CD4-positive, CD25-positive, alpha-beta regulatory T cell (primary cell): ENCODE results near the gene AK1. TPM values are rescaled to one million over a fixed set of nuclear protein-coding genes. Genes with fewer than 3 reads are reported as not detected.
A peak's percentile ranks its signal among the peaks of the same experiment; 100 is the strongest.
"Not testable (repeated sequence)": the region's sequence is repeated elsewhere in the genome, so short reads cannot be mapped to it uniquely, and the experiment has no call there.

Experiments used
- ATAC-seq, 2 donors: fragments of 150-1000 bp; cut with Tn5 transposase; one replicate each; pipeline ENCODE4 v1.10.0; 2021; ENCODE audit warnings: low read depth in 2 of 2, moderate number of reproducible peaks in 2 of 2, moderate library complexity in 1 of 2
- DNase-seq, 3 donors: peaks; one replicate each; pipeline versions ENCODE4 v3.0.0 to v3.0.0-alpha.2; 2012 to 2022; ENCODE audit warnings: mixed read lengths in 1 of 3
- H3K27ac ChIP-seq: one replicate; pipeline ENCODE4 v1.7.0; 2013; ENCODE audit warnings: mild to moderate bottlenecking, low read length; ENCODE audit not compliant: insufficient read depth, poor library complexity, severe bottlenecking
- H3K27me3 ChIP-seq: one replicate; pipeline ENCODE4 v1.7.0; 2013; ENCODE audit warnings: low read length; ENCODE audit not compliant: control insufficient read depth, insufficient read depth
- H3K36me3 ChIP-seq: one replicate; pipeline ENCODE4 v1.7.0; 2013; ENCODE audit warnings: mild to moderate bottlenecking, low read length, moderate library complexity; ENCODE audit not compliant: control insufficient read depth, insufficient read depth
- H3K4me1 ChIP-seq: 2 replicates; pipeline ENCODE4 v1.7.0; 2013; ENCODE audit warnings: mild to moderate bottlenecking, low read length; ENCODE audit not compliant: insufficient read depth, control insufficient read depth, poor library complexity, severe bottlenecking
- H3K4me3 ChIP-seq: one replicate; pipeline ENCODE4 v1.7.0; 2013; ENCODE audit warnings: low read depth, mild to moderate bottlenecking, low read length, moderate library complexity
- H3K9me3 ChIP-seq, 2 experiments: 1 replicate in 1 of 2; 2 replicates in 1 of 2; pipeline ENCODE4 v1.7.0; 2013; ENCODE audit warnings: low read length in 2 of 2, mild to moderate bottlenecking in 1 of 2, moderate library complexity in 1 of 2; ENCODE audit not compliant: control insufficient read depth in 2 of 2
- H3K27ac Mint-ChIP-seq, 3 donors: one replicate each; pipeline ENCODE4 v1.8.0; 2020 to 2022; ENCODE audit warnings: mild to moderate bottlenecking in 3 of 3, mixed read lengths in 3 of 3, moderate library complexity in 2 of 3
- H3K27me3 Mint-ChIP-seq: one replicate; pipeline ENCODE4 v1.8.0; 2022; ENCODE audit warnings: mild to moderate bottlenecking, mixed read lengths
- H3K36me3 Mint-ChIP-seq: one replicate; pipeline ENCODE4 v1.8.0; 2020; ENCODE audit warnings: mixed read lengths
- H3K4me1 Mint-ChIP-seq, 4 donors: one replicate each; pipeline ENCODE4 v1.8.0; 2020 to 2022; ENCODE audit warnings: mixed read lengths in 4 of 4, mild to moderate bottlenecking in 1 of 4
- H3K4me3 Mint-ChIP-seq, 4 donors: one replicate each; pipeline ENCODE4 v1.8.0; 2020 to 2022; ENCODE audit warnings: mild to moderate bottlenecking in 4 of 4, mixed read lengths in 4 of 4, moderate library complexity in 3 of 4
- H3K9me3 Mint-ChIP-seq, 7 donors: one replicate each; pipeline ENCODE4 v1.8.0; 2020 to 2022; ENCODE audit warnings: mixed read lengths in 7 of 7, mild to moderate bottlenecking in 3 of 7, moderate library complexity in 2 of 7
- polyA plus RNA-seq, 4 donors: library from polyadenylated mRNA; unstranded; fragments of 300-500 nt; fragmentation: Illumina TruSeq; gene quantifications; one replicate each; pipeline ENCODE4 v1.2.3, GENCODE V29; 2021
- total RNA-seq: library from RNA; stranded (reverse); gene quantifications from one replicate; pipeline ENCODE4 v1.2.3, GENCODE V29; 2022

Gene AK1
- total and polyA plus RNA-seq, 5 donors from 2014 or later = 0.08 to 84.7 (median 0.29) TPM

DNA sequence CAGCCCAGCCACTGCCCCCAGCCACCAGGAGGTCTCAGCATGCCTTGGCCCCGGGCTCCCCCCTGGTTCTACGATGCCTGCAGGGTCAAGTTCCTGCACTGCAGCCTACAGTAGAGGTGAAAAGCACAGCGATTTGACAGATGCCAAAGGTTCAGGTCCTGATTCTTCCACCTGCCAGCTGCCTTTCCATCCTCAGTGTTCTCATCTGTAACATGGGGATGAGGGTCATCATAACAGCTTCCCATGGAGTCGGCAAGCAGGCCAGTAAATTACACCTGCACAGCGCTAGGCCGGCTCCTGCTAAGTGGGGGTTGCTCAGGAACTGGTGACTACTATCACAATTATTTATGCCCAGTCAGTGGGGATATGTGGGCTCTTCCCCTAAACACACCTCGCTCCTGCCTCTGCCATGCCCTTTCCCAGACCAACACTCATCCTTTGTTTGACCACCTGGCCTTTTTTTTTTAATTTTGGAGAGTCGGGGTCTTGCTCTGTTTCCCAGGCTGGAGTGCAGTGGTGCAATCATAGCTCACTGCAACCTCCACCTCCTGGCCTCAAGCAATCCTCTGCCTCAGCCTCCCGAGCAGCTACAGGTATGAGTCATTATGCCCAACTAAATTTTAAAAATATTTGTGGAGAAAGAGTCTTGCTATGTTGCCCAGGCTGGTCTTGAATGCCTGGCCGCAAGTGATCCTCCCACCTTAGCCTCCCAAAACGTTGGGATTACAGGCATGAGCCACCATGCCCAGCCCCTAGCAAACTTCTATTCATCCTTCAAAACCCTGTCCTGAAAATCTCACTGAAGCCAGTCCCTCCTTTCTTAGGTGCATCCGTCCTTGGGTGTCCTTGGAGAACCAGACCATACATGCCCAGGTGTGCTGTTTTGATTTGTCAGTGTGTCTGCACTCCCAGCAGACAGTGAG, 29.4 kb downstream of the AK1 start:
- peaks cover 0 to 16% (median 5%) of the 10 kb centered on the region in 7 donors for H3K9me3 Mint-ChIP-seq
- H3K27ac Mint-ChIP-seq = no peak overlapping the region
- H3K4me1 Mint-ChIP-seq = peaks cover 0 to 6% (median 1%) of the 10 kb centered on the region in 4 donors
- H3K36me3 Mint-ChIP-seq = peaks cover 4% of the 10 kb centered on the region
- Histone ChIP-seq H3K4me1 (no peaks in the 10 kb centered on the region), H3K9me3 (peaks cover 4 to 19% of the 10 kb centered on the region in 2 experiments), H3K36me3 (no peaks in the 10 kb centered on the region), H3K27ac (no peak overlapping the region), H3K4me3 (no peak overlapping the region), H3K27me3 (no peaks in the 10 kb centered on the region)
- no peak overlapping the region for H3K4me3 Mint-ChIP-seq
- H3K27me3 Mint-ChIP-seq = peaks cover 11% of the 10 kb centered on the region
- ATAC-seq = no peak
- DNase-seq = no peak

DNA sequence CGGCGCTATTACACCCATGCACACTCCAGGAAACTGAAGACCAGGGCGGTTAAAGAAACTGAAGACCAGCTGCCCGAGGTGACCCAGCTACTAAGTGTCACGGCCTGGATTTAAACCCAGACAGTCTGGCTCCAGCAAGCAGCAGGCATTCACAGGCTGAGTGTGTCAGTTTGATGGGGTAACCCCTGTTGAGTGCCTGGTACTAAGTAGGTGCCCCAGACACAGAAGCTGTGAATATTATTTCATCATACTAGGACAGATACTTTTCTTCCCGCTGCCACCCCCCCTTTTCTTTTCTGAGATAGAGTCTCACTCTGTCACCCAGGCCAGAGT, 30.3 kb downstream of the AK1 start:
- Histone ChIP-seq H3K27ac (no peak overlapping the region), H3K27me3 (no peaks in the 10 kb centered on the region), H3K9me3 (peaks cover 4 to 19% of the 10 kb centered on the region in 2 experiments), H3K4me3 (no peak overlapping the region), H3K4me1 (no peaks in the 10 kb centered on the region), H3K36me3 (no peaks in the 10 kb centered on the region)
- ATAC-seq (no peak), DNase-seq (no peak)
- no peak overlapping the region for H3K4me3 Mint-ChIP-seq
- peaks cover 4% of the 10 kb centered on the region for H3K36me3 Mint-ChIP-seq
- H3K4me1 Mint-ChIP-seq = peaks cover 0 to 2% (median 0%) of the 10 kb centered on the region in 4 donors
- H3K27me3 Mint-ChIP-seq = peaks cover 11% of the 10 kb centered on the region
- peaks cover 0 to 16% (median 5%) of the 10 kb centered on the region in 7 donors for H3K9me3 Mint-ChIP-seq
- H3K27ac Mint-ChIP-seq = no peak overlapping the region

DNA sequence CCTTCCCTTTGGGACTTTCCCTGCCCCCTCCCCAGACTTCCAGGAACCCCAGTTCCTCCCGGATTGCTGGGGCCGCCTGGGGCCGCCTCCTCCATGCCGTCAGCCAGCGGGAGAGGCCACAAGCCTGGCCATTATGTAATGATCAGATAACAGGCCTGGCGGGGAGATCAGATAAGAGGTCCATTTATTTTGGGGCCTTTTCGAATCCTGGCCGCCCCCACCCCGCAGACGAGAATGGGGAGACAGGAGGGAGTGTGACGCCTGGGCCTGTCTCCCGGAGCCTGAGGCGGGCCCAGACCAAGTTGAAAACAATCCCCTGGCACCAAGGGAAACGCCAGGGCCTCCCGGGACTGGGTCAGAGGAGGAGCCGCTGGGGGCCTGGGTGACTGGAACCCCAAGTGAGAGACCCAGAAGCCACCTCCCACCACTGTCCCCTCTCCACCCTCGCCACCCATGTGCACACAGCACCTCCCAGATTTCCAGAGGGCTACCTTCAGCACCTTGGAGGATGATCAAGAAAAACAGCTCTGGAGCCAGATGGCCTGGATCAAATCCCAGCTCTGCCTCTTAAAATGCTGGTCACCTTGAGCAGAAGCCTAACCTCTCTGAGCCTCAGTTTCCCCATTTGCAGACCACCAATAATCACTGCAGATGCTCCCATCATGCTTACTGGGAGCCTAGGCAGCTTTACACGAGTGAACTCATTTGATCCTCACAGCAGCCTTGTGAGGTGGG, 30.9 kb downstream of the AK1 start:
- peaks cover 0 to 16% (median 5%) of the 10 kb centered on the region in 7 donors for H3K9me3 Mint-ChIP-seq
- ATAC-seq = no peak
- H3K4me1 Mint-ChIP-seq = no peaks in the 10 kb centered on the region
- Histone ChIP-seq H3K4me3 (no peak overlapping the region), H3K27ac (no peak overlapping the region), H3K9me3 (peaks cover 4 to 19% of the 10 kb centered on the region in 2 experiments), H3K36me3 (no peaks in the 10 kb centered on the region), H3K4me1 (no peaks in the 10 kb centered on the region), H3K27me3 (no peaks in the 10 kb centered on the region)
- no peak for DNase-seq
- no peak overlapping the region for H3K27ac Mint-ChIP-seq
- H3K27me3 Mint-ChIP-seq = peaks cover 11% of the 10 kb centered on the region
- H3K4me3 Mint-ChIP-seq = no peak overlapping the region
- H3K36me3 Mint-ChIP-seq = peaks cover 4% of the 10 kb centered on the region

DNA sequence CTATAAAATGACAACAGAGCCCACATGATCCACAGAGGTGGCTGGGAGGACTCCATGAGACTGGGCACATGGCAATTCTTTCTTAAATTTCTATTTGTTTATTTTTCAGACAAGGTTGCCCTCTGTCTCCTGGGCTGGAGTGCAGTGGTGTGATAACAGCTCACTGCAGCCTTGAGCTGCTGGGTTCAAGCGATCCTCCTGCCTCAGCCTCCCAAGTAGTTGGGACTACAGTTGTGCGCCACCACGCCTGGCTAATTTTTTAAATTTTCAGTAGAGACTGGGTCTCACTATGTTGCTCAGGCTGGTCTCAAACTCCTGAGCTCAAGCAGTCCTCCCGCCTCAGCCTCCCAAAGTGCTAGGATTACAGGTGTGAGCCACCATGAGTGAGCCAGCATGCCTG, 31.9 kb downstream of the AK1 start:
- DNase-seq, H3K27ac Mint-ChIP-seq, H3K4me1 ChIP-seq, H3K4me3 ChIP-seq, H3K27ac ChIP-seq, H3K36me3 Mint-ChIP-seq, H3K27me3 ChIP-seq, H3K36me3 ChIP-seq, H3K4me1 Mint-ChIP-seq, H3K27me3 Mint-ChIP-seq, ATAC-seq, H3K4me3 Mint-ChIP-seq: not testable (repeated sequence)
- H3K9me3 ChIP-seq = peaks cover 4 to 19% of the 10 kb centered on the region in 2 experiments
- peaks cover 0 to 15% (median 4%) of the 10 kb centered on the region in 7 donors for H3K9me3 Mint-ChIP-seq

DNA sequence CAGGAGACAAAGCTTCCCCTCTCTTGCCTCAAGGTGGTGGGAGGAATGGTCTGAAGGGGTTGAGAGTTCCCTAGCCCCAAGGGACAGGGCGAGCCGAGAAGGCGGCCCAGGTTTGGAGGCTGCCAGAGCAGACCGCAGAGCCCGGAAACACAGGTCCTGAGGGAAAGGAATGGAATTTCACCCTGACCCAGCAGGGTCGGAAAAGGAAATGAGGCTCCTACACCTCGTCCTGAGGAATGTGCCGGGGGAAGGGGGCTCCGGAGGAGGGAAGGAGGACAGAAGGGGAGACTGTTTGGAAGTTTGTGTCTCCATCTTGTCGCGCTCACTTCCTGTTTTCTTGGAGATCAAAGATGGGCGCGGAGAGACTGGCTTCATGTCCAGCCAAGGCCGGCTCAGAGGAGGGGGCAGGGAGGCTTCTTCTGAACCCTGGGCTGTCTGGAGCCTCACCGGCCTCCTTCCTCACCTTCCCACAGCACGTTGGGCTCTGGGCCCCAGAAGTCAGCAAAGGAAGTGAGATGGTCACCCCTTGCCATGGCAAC, 32.6 kb downstream of the AK1 start:
- Histone ChIP-seq H3K4me1 (no peaks in the 10 kb centered on the region), H3K4me3 (no peak overlapping the region), H3K36me3 (no peaks in the 10 kb centered on the region), H3K27me3 (no peaks in the 10 kb centered on the region), H3K9me3 (peaks cover 4 to 15% of the 10 kb centered on the region in 2 experiments), H3K27ac (no peak overlapping the region)
- DNase-seq (no peak), ATAC-seq (no peak)
- Mint-ChIP-seq H3K27me3 (peaks cover 6% of the 10 kb centered on the region), H3K27ac (peak overlapping the region in 1 of 3 donors; percentile 20), H3K36me3 (peaks cover 4% of the 10 kb centered on the region), H3K9me3 (peaks cover 0 to 12% (median 4%) of the 10 kb centered on the region in 7 donors), H3K4me3 (no peak overlapping the region), H3K4me1 (no peaks in the 10 kb centered on the region)

DNA sequence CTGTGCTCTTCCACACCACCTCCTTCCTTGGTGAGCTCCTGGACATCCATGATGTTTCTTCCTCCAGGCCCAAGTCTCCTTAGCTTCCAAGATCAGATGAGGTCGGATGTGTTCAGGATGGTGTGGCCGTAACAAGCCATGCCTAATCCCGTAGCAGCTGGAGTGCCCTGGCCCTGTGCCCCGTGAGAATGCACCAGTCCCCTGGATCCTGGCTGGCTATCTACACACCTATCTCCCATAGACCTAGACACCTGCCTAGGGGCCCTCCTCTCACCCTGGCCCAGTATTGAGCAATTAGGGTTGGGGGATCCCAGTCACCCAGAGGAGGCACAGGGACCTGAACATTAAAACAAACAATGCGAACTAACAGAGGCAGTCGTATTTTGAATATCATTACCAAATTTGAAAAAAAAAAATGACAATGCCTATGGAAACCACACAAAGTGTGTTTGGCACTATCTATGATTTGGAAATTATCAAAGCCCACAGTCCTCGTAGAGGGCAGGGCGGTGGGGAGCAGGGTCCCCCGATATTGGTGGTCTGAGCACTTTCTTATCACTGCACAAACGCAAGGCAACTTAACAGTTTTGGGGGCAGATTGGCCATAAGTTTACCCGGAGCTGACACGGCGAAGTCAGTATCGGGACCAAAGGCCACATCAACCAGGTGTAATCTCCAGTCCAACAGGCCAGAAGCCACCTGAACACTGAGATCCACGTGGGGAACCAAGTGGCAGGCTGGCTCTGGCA, 36.2 kb downstream of the AK1 start:
- no peaks in the 10 kb centered on the region for H3K36me3 Mint-ChIP-seq
- H3K4me1 Mint-ChIP-seq = no peaks in the 10 kb centered on the region
- ATAC-seq = no peak
- no peaks in the 10 kb centered on the region for H3K9me3 ChIP-seq
- no peak overlapping the region for H3K27ac ChIP-seq
- no peak overlapping the region for H3K27ac Mint-ChIP-seq
- no peaks in the 10 kb centered on the region for H3K9me3 Mint-ChIP-seq
- H3K4me3 Mint-ChIP-seq = no peak overlapping the region
- no peaks in the 10 kb centered on the region for H3K27me3 ChIP-seq
- H3K27me3 Mint-ChIP-seq = peaks cover 6% of the 10 kb centered on the region
- no peaks in the 10 kb centered on the region for H3K36me3 ChIP-seq
- no peaks in the 10 kb centered on the region for H3K4me1 ChIP-seq
- DNase-seq = no peak
- H3K4me3 ChIP-seq = no peak overlapping the region

DNA sequence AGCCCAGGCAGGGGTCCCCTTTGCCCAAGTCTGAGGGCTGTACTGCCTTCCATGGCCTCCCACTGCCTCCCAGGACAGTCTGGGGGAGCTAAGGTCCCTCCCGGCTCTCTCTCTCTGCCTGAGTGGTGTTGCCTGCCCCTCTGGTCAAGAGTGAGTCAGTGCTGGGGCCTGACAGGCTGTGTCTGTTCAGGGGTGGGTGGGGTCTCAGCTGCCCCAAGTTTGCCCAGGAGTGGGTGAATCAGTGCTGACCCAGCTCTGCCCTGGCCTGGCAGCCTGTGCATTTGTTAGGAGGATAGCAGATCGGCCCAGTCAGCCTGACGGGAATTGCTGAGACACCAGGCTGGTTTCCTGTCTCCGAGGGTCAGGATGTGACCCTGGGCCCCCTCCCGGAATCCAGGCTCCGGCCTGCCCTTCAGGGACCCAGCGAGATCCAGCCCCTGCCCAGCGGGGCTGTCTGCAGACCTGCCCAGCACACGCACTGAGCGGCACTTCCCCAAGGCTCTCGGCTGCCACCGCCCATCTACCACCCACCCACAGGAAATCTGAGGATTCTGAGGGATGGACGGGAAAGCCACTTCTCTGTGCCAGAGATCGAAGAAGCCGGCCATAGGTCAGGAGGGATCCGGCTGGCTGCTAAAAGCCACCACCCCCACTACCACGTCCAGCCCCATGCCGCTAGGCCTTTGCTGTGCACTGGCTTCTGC, 38.9 kb downstream of the AK1 start:
- Histone ChIP-seq H3K4me1 (no peaks in the 10 kb centered on the region), H3K9me3 (no peaks in the 10 kb centered on the region), H3K27me3 (no peaks in the 10 kb centered on the region), H3K4me3 (no peak overlapping the region), H3K36me3 (no peaks in the 10 kb centered on the region), H3K27ac (no peak overlapping the region)
- no peak overlapping the region for H3K4me3 Mint-ChIP-seq
- no peak for DNase-seq
- peaks cover 0 to 2% (median 0%) of the 10 kb centered on the region in 4 donors for H3K4me1 Mint-ChIP-seq
- H3K27me3 Mint-ChIP-seq = peaks cover 6% of the 10 kb centered on the region
- H3K9me3 Mint-ChIP-seq = no peaks in the 10 kb centered on the region
- H3K36me3 Mint-ChIP-seq = no peaks in the 10 kb centered on the region
- H3K27ac Mint-ChIP-seq = no peak overlapping the region
- ATAC-seq = peak; percentile 26 to 36
